GM23338 (cell line): ENCODE measurements around the gene NTM. TPM values are rescaled to one million over a fixed set of nuclear protein-coding genes. Genes with fewer than 3 reads are reported as not detected.

Experiments used
- ATAC-seq: fragments of 200-7000 bp; cut with Tn5 transposase; 3 replicates; pipeline ENCODE4 v1.9.1; 2020
- DNase-seq: peaks from one replicate; pipeline ENCODE4 v3.0.0-alpha.2; 2015; ENCODE audit warnings: low spot score
- H2AFZ ChIP-seq: fragments of 200-600 bp; sonication (generic); 2 replicates; pipeline ENCODE4 v1.8.0; 2016; ENCODE audit warnings: antibody characterized with exemption, mild to moderate bottlenecking, moderate library complexity
- H3F3A ChIP-seq: fragments of 200-600 bp; sonication (generic); replicated peaks from 2 replicates; pipeline ENCODE4 v1.8.0; 2017; ENCODE audit warnings: antibody characterized with exemption, mixed run types, low read depth
- H3K27ac ChIP-seq: fragments of 200-600 bp; sonication (generic); 2 replicates; pipeline ENCODE4 v1.6.1; 2016; ENCODE audit warnings: low read depth
- H3K27me3 ChIP-seq: fragments of 200-600 bp; sonication (generic); 2 replicates; pipeline ENCODE4 v1.8.0; 2016; ENCODE audit warnings: mild to moderate bottlenecking, mixed run types, moderate library complexity; ENCODE audit not compliant: insufficient read depth
- H3K36me3 ChIP-seq: fragments of 200-600 bp; sonication (generic); 2 replicates; pipeline ENCODE4 v1.8.0; 2016; ENCODE audit warnings: mild to moderate bottlenecking; ENCODE audit not compliant: insufficient read depth
- H3K4me1 ChIP-seq: fragments of 200-600 bp; sonication (generic); 2 replicates; pipeline ENCODE4 v1.8.0; 2016; ENCODE audit warnings: mild to moderate bottlenecking, moderate library complexity; ENCODE audit not compliant: insufficient read depth
- H3K4me2 ChIP-seq: fragments of 200-600 bp; sonication (generic); 2 replicates; pipeline ENCODE4 v1.7.1; 2017; ENCODE audit warnings: mixed run types
- H3K4me3 ChIP-seq: fragments of 200-600 bp; sonication (generic); 2 replicates; pipeline ENCODE4 v1.6.1; 2016; ENCODE audit warnings: mixed run types
- H3K79me2 ChIP-seq: fragments of 200-600 bp; sonication (generic); replicated peaks from 2 replicates; pipeline ENCODE4 v1.8.0; 2017; ENCODE audit warnings: mild to moderate bottlenecking; ENCODE audit not compliant: insufficient read depth
- H3K9me2 ChIP-seq: fragments of 200-600 bp; sonication (generic); 2 replicates; pipeline ENCODE4 v1.8.0; 2017; ENCODE audit not compliant: insufficient read depth
- H4K20me1 ChIP-seq: fragments of 200-600 bp; sonication (generic); replicated peaks from 2 replicates; pipeline ENCODE4 v1.8.0; 2017; ENCODE audit warnings: mild to moderate bottlenecking; ENCODE audit not compliant: insufficient read depth
- H3K27ac Mint-ChIP-seq: 2 replicates; pipeline ENCODE4 v1.8.0; 2020; ENCODE audit warnings: inconsistent platforms, mild to moderate bottlenecking, moderate library complexity, mixed read lengths
- H3K27me3 Mint-ChIP-seq: 3 replicates; pipeline ENCODE4 v1.8.0; 2022; ENCODE audit warnings: low read depth, mild to moderate bottlenecking, moderate library complexity, mixed read lengths, inconsistent platforms; ENCODE audit not compliant: insufficient read depth, poor library complexity
- H3K36me3 Mint-ChIP-seq: 3 replicates; pipeline ENCODE4 v1.8.0; 2021; ENCODE audit warnings: low read depth, mild to moderate bottlenecking, inconsistent platforms, moderate library complexity, mixed read lengths
- H3K4me1 Mint-ChIP-seq: 3 replicates; pipeline ENCODE4 v1.8.0; 2020; ENCODE audit warnings: mild to moderate bottlenecking, inconsistent platforms, mixed read lengths
- H3K4me3 Mint-ChIP-seq: 3 replicates; pipeline ENCODE4 v1.8.0; 2021; ENCODE audit warnings: moderate library complexity, mild to moderate bottlenecking, inconsistent platforms, mixed read lengths
- H3K9me3 Mint-ChIP-seq: 3 replicates; pipeline ENCODE4 v1.8.0; 2020; ENCODE audit warnings: moderate library complexity, mild to moderate bottlenecking, inconsistent platforms, mixed read lengths
- CTCF ChIP-seq, 2 experiments: fragments of 200-600 bp in 1 of 2; sonication (generic) in 1 of 2; conservative IDR thresholded peaks; 2 replicates each; pipeline versions ENCODE4 v1.5.1 to v1.6.1; 2016 to 2017; ENCODE audit warnings: antibody characterized with exemption in 2 of 2, low read depth in 2 of 2, mild to moderate bottlenecking in 2 of 2, moderate library complexity in 1 of 2
- EZH2 ChIP-seq: fragments of 200-600 bp; sonication (generic); IDR thresholded peaks from one replicate; pipeline ENCODE4 v1.8.0; 2017; ENCODE audit warnings: antibody characterized with exemption, mild to moderate bottlenecking, low read depth; ENCODE audit not compliant: unreplicated experiment
- EZH2phosphoT487 ChIP-seq: fragments of 200-600 bp; sonication (generic); IDR thresholded peaks from one replicate; pipeline ENCODE4 v1.8.1; 2018; ENCODE audit warnings: antibody characterized with exemption; ENCODE audit not compliant: unreplicated experiment
- NANOG ChIP-seq: IDR thresholded peaks from 2 replicates; pipeline ENCODE4 v1.6.1; 2016; ENCODE audit warnings: antibody characterized with exemption, borderline replicate concordance
- REST ChIP-seq: IDR thresholded peaks from one replicate; pipeline ENCODE4 v1.6.1; 2018; ENCODE audit warnings: antibody characterized with exemption; ENCODE audit not compliant: unreplicated experiment
- ZNF114 ChIP-seq: fragments of 250-450 bp; sonication (Bioruptor Pico); IDR thresholded peaks from 2 replicates; pipeline ENCODE4 v1.5.0; 2020; ENCODE audit warnings: mild to moderate bottlenecking, moderate library complexity
- ZNF462 ChIP-seq: fragments of 250-450 bp; sonication (Bioruptor Pico); IDR thresholded peaks from 2 replicates; pipeline ENCODE4 v1.5.0; 2020; ENCODE audit warnings: mild to moderate bottlenecking, moderate library complexity
- polyA plus RNA-seq: library from polyadenylated mRNA; unstranded; fragments of >200 nt; fragmentation: Nextera tagmentation; extraction: Ambion mirVana; gene quantifications from 2 replicates; pipeline ENCODE4 v1.2.1, GENCODE V29; 2016
- total RNA-seq: library from RNA; depleted of rRNA; stranded (reverse); fragments of >200 nt; shearing (Covaris generic); gene quantifications from 2 replicates; pipeline ENCODE4 v1.2.3, GENCODE V29; 2014

NTM gene
- total and polyA plus RNA-seq, 2 experiments from 2014 or later = 10.6 to 14.6 TPM

- H3K4me2 ChIP-seq = no peak overlapping the region
- TF ChIP-seq CTCF (conservative IDR thresholded peaks at IDR 0.05; ENCODE audit: low read depth in 2 of 2) = no peak
- no peak for TF ChIP-seq NANOG
- no peak for TF ChIP-seq ZNF462
- TF ChIP-seq EZH2phosphoT487 = no peak
- TF ChIP-seq REST = no peak
- TF ChIP-seq EZH2 = no peak
- no peak for TF ChIP-seq ZNF114 (CRISPR knock-in tag)
These were observed 297.2 kb downstream of the NTM start for GRCh38 chr11:131667566-131667965.

More at GRCh38 chr11:131667566-131667965, 297.2 kb downstream of the NTM start:
- Histone ChIP-seq H3K79me2 (no peaks in the 10 kb centered on the region), H3K9me2 (no peaks in the 10 kb centered on the region), H4K20me1 (no peaks in the 10 kb centered on the region), H3K4me1 (peaks cover 9% of the 10 kb centered on the region), H3K27me3 (no peaks in the 10 kb centered on the region), H3K4me3 (no peak overlapping the region), H3F3A (no peaks in the 10 kb centered on the region), H3K27ac (no peak overlapping the region), H2AFZ (no peak overlapping the region), H3K36me3 (no peaks in the 10 kb centered on the region)
- ATAC-seq = no peak
- H3K4me3 Mint-ChIP-seq = no peak overlapping the region
- peaks cover 11% of the 10 kb centered on the region for H3K27me3 Mint-ChIP-seq
- H3K27ac Mint-ChIP-seq = no peak overlapping the region
- peaks cover 20% of the 10 kb centered on the region for H3K4me1 Mint-ChIP-seq
- H3K9me3 Mint-ChIP-seq = no peaks in the 10 kb centered on the region
- DNase-seq = no peak
- no peaks in the 10 kb centered on the region; the same call in 2 of the 3 replicates for H3K36me3 Mint-ChIP-seq
